GM12878 (cell line): ENCODE measurements around the gene CCDC91. TPM values are rescaled to one million over a fixed set of nuclear protein-coding genes. Genes with fewer than 3 reads are reported as not detected.

ENCODE experiments used
- ATAC-seq: fragments of 200-7000 bp; cut with Tn5 transposase; 3 replicates; pipeline ENCODE4 v1.9.1; 2020; ENCODE audit warnings: mild to moderate bottlenecking, moderate library complexity
- BruUV-seq: library from RNA; stranded (reverse); fragments of 400-500 nt; replicated peaks from 2 replicates; lab custom pipeline; 2021; lab: Mats Ljungman, UMichigan
- CTCF ChIA-PET: fragments of 300-600 bp; sonication (Branson Sonifier 250); formaldehyde crosslinking; extraction: SDS; loops from one replicate; lab custom pipeline; 2021; ENCODE audit warnings: inconsistent platforms; lab: Yijun Ruan, JAX
- POLR2A ChIA-PET: fragments of 350-600 bp; formaldehyde crosslinking; extraction: SDS; loops from one replicate; lab custom pipeline; 2021; ENCODE audit warnings: inconsistent platforms; lab: Charles Lee
- RAD21 ChIA-PET: fragments of 300-600 bp; sonication (Branson Sonifier 250); formaldehyde crosslinking; loops from one replicate; lab custom pipeline; 2023; ENCODE audit warnings: antibody characterized with exemption; ENCODE audit not compliant: unreplicated experiment; lab: Charles Lee
- SMC1A ChIA-PET: fragments of 300-600 bp; sonication (Branson Sonifier 250); formaldehyde crosslinking; loops from one replicate; lab custom pipeline; 2023; ENCODE audit not compliant: unreplicated experiment, uncharacterized antibody; lab: Charles Lee
- DNase-seq: peaks from one replicate; pipeline ENCODE4 v3.0.0-alpha.2; 2011; ENCODE audit warnings: low read depth, low spot score
- FAIRE-seq: peaks from 3 replicates; lab custom pipeline; 2011; peaks lifted over from hg19 to GRCh38; lab: Jason Lieb, UNC
- H2AFZ ChIP-seq: 2 replicates; pipeline ENCODE4 v1.6.0; 2011; ENCODE audit warnings: low read depth, low read length, control low read depth; ENCODE audit not compliant: control insufficient read depth
- H3K27ac ChIP-seq: 2 replicates; pipeline ENCODE4 v1.5.1; 2011; ENCODE audit warnings: control low read depth; ENCODE audit not compliant: control insufficient read depth, insufficient read depth
- H3K27me3 ChIP-seq, 2 experiments: replicated peaks in 1 of 2; 2 replicates each; pipeline versions ENCODE4 v1.6.0 to v1.6.1; 2011; ENCODE audit warnings: low read length in 1 of 2; ENCODE audit not compliant: control insufficient read depth in 2 of 2, insufficient read depth in 2 of 2
- H3K36me3 ChIP-seq, 2 experiments: 2 replicates each; pipeline ENCODE4 v1.5.1; 2011; ENCODE audit warnings: low read length in 1 of 2; ENCODE audit not compliant: control insufficient read depth in 2 of 2, insufficient read depth in 2 of 2
- H3K4me1 ChIP-seq: 2 replicates; pipeline ENCODE4 v1.6.1; 2011; ENCODE audit warnings: mild to moderate bottlenecking, low read length, moderate library complexity, mixed read lengths; ENCODE audit not compliant: control insufficient read depth, insufficient read depth
- H3K4me2 ChIP-seq: 2 replicates; pipeline ENCODE4 v1.6.0; 2011; ENCODE audit warnings: control low read depth; ENCODE audit not compliant: control insufficient read depth, insufficient read depth
- H3K4me3 ChIP-seq: fragments of 200-600 bp; sonication (generic); 2 replicates; pipeline ENCODE4 v1.5.1; 2016
- H3K79me2 ChIP-seq: 2 replicates; pipeline ENCODE4 v1.6.0; 2011; ENCODE audit warnings: low read length; ENCODE audit not compliant: control insufficient read depth, insufficient read depth
- H3K9ac ChIP-seq: 2 replicates; pipeline ENCODE4 v1.8.0; 2011; ENCODE audit warnings: low read length, control low read depth, mixed read lengths; ENCODE audit not compliant: control insufficient read depth, insufficient read depth
- H3K9me3 ChIP-seq: replicated peaks from 3 replicates; pipeline ENCODE4 v1.5.1; 2011; ENCODE audit warnings: mild to moderate bottlenecking, low read length; ENCODE audit not compliant: control insufficient read depth, insufficient read depth
- H4K20me1 ChIP-seq: 2 replicates; pipeline ENCODE4 v1.6.0; 2011; ENCODE audit not compliant: control insufficient read depth, insufficient read depth
- ATF7 ChIP-seq: fragments of 450-650 bp; IDR thresholded peaks from 2 replicates; pipeline ENCODE4 v1.6.1; 2016; ENCODE audit warnings: low read depth, mild to moderate bottlenecking
- BCLAF1 ChIP-seq: fragments of 450-650 bp; IDR thresholded peaks from 2 replicates; pipeline ENCODE4 v1.6.1; 2017; ENCODE audit warnings: antibody characterized with exemption, mild to moderate bottlenecking, moderate library complexity
- EP300 ChIP-seq, 2 experiments: fragments of 150-350 bp in 1 of 2; IDR thresholded peaks; 2 replicates each; pipeline ENCODE4 v1.6.1; 2011 to 2012; ENCODE audit warnings: low read depth in 2 of 2, low read length in 2 of 2, borderline replicate concordance in 1 of 2, improper control_type of control experiment in 1 of 2, inconsistent platforms in 1 of 2; ENCODE audit not compliant: control insufficient read depth in 1 of 2
- POLR2AphosphoS2 ChIP-seq: IDR thresholded peaks from 2 replicates; pipeline ENCODE4 v1.6.1; 2011; ENCODE audit warnings: low read depth, mild to moderate bottlenecking, low read length, improper control_type of control experiment, moderate library complexity
- ZBTB33 ChIP-seq: fragments of 450-650 bp; IDR thresholded peaks from 2 replicates; pipeline ENCODE4 v1.6.1; 2017; ENCODE audit warnings: mild to moderate bottlenecking
- WGBS: methylation state at CpG from one replicate; pipeline ENCODE4 v1.1.6; 2016; ENCODE audit warnings: low lambda C conversion rate; ENCODE audit not compliant: insufficient replicate concordance, insufficient coverage; ENCODE audit errors: missing lambda C conversion rate; 5-methylcytosine and 5-hydroxymethylcytosine counted together
- in situ Hi-C: fragments of 300-500 bp; cut with MboI; formaldehyde crosslinking; loops from 9 replicates; pipeline ENCODE4 v1.14.3; 2018; ENCODE audit warnings: mixed read lengths
- intact Hi-C: fragments of 100-400 bp; cut with micrococcal nuclease; formaldehyde crosslinking; loops from one replicate; pipeline ENCODE4 v1.14.2; 2022; ENCODE audit not compliant: unreplicated experiment
- polyA plus RNA-seq, 11 experiments: library from polyadenylated mRNA; depleted of rRNA in 4 of 11; unstranded in 6 of 11; stranded (reverse) in 5 of 11; fragments of >200 nt; fragmentation: Nextera tagmentation in 4 of 11; fragmentation: Illumina TruSeq in 1 of 11; extraction: Ambion mirVana in 4 of 11; extraction: Trizol in 1 of 11; gene quantifications; 1 replicate in 1 of 11; 2 replicates in 10 of 11; pipeline versions ENCODE4 v1.2.1 to v1.2.3, GENCODE V29; 2011 to 2016; ENCODE audit warnings: inconsistent platforms in 2 of 11, missing spikeins in 2 of 11, low read depth in 1 of 11
- total RNA-seq, 4 experiments: library from RNA; depleted of rRNA in 3 of 4; stranded (reverse); fragments of >200 nt in 3 of 4; fragmentation: Illumina TruSeq in 1 of 4; extraction: Trizol in 1 of 4; gene quantifications; 2 replicates each; pipeline versions ENCODE4 v1.2.1 to v1.2.3, GENCODE V29; 2013 to 2021

Gene CCDC91
- total and polyA plus RNA-seq, 10 of the 15 experiments (the other 5 are each of a cell fraction or from before 2014, with no cell fraction given), result 6.1 to 24.9 (median 16.5) TPM

GRCh38 chr12:28144059-28144458 lies 46.2 kb upstream of the CCDC91 start:
- 56% methylated on average over 8 of the region's 8 CpGs for WGBS
- no peak overlapping the region for H2AFZ ChIP-seq
- POLR2A ChIA-PET, result no interaction called here
- no peaks in the 10 kb centered on the region for H3K27me3 ChIP-seq
- TF ChIP-seq POLR2AphosphoS2 (no peak), EP300 (IDR thresholded peaks at IDR 0.05; ENCODE audit: borderline replicate concordance in 1 of 2, control insufficient read depth in 1 of 2, low read depth in 2 of 2, low read length in 2 of 2) (no peak), ZBTB33 (no peak), BCLAF1 (no peak), ATF7 (0 out of 2 replicates have a peak, but pooled peaks have one; percentile 13)
- in situ Hi-C loops, result no loop called here
- H3K9me3 ChIP-seq, result no peaks in the 10 kb centered on the region
- CTCF ChIA-PET, result no interaction called here
- ATAC-seq, result no peak
- RAD21 ChIA-PET, result no interaction called here
- no peaks in the 10 kb centered on the region for H3K79me2 ChIP-seq
- DNase-seq, result no peak
- no peak overlapping the region for H3K4me2 ChIP-seq
- FAIRE-seq, result no peak
- intact Hi-C loops, result no loop called here
- SMC1A ChIA-PET, result no interaction called here
- H4K20me1 ChIP-seq, result no peaks in the 10 kb centered on the region
- no peaks in the 10 kb centered on the region for H3K36me3 ChIP-seq
- no peak overlapping the region for H3K27ac ChIP-seq
- H3K4me3 ChIP-seq, result no peak overlapping the region
- BruUV-seq, result no TSS peak
- no peaks in the 10 kb centered on the region for H3K4me1 ChIP-seq
- no peak overlapping the region for H3K9ac ChIP-seq
